GM19025 (cell line): Measurements from ENCODE around the gene USP15.
"Not testable (repeated sequence)": the region's sequence is repeated elsewhere in the genome, so short reads cannot be mapped to it uniquely, and the experiment has no call there.

Source experiments
- ATAC-seq: cut with Tn5 transposase; IDR thresholded peaks from one replicate; pipeline ENCODE4 v1.9.1; 2021; ENCODE audit warnings: mild to moderate bottlenecking, low read depth, moderate library complexity; ENCODE audit not compliant: unreplicated experiment

USP15 gene

GRCh38 chr12:62434494-62435302 lies 174.5 kb downstream of the USP15 start:
- ATAC-seq: no peak

GRCh38 chr12:62435303-62436163 lies 175.3 kb downstream of the USP15 start:
- ATAC-seq: peak; percentile 64

- no peak for ATAC-seq
Observed at GRCh38 chr12:62436164-62436503, 175.9 kb downstream of the USP15 start.

GRCh38 chr12:62438098-62438692 lies 178.0 kb downstream of the USP15 start:
- no peak for ATAC-seq

- ATAC-seq: no peak
Observed at GRCh38 chr12:62446754-62447452, 186.7 kb downstream of the USP15 start.

GRCh38 chr12:62448436-62448835 lies 188.2 kb downstream of the USP15 start:
- no peak for ATAC-seq

GRCh38 chr12:62455429-62455828 lies 195.2 kb downstream of the USP15 start:
- not testable (repeated sequence) for ATAC-seq

- ATAC-seq: no peak
Observed at GRCh38 chr12:62458626-62459025, 198.4 kb downstream of the USP15 start.

- ATAC-seq: no peak
Observed at GRCh38 chr12:62459976-62460375, 199.8 kb downstream of the USP15 start.

- not testable (repeated sequence) for ATAC-seq
Observed at GRCh38 chr12:62461171-62461837, 201.1 kb downstream of the USP15 start.

- ATAC-seq: not testable (repeated sequence)
Observed at GRCh38 chr12:62463252-62463651, 203.0 kb downstream of the USP15 start.
